ENCODE results near the gene NUP133. TPM values are rescaled to one million over a fixed set of nuclear protein-coding genes. Genes with fewer than 3 reads are reported as not detected.

The NUP133 gene
- total and polyA plus RNA-seq, 2 experiments from 2014 or later, result 29.5 to 65.4 TPM

GRCh38 chr1:229466887-229467286 is 41.3 kb downstream of the NUP133 start:
- Mint-ChIP-seq H3K27ac (no peak overlapping the region), H3K4me1 (no peaks in the 10 kb centered on the region), H3K36me3 (ENCODE audit: low read depth) (peaks cover 68% of the 10 kb centered on the region), H3K4me3 (no peak overlapping the region), H3K27me3 (ENCODE audit: insufficient read depth, low read depth, poor library complexity) (peaks cover 4% of the 10 kb centered on the region), H3K9me3 (no peaks in the 10 kb centered on the region)
- Histone ChIP-seq H2AFZ (no peak overlapping the region), H3F3A (replicated peaks; ENCODE audit: low read depth) (no peaks in the 10 kb centered on the region), H3K4me1 (ENCODE audit: insufficient read depth) (no peaks in the 10 kb centered on the region), H3K4me2 (no peak overlapping the region), H3K36me3 (ENCODE audit: insufficient read depth) (peaks cover 18% of the 10 kb centered on the region; the same call in 1 of the 2 replicates), H3K79me2 (replicated peaks; ENCODE audit: insufficient read depth) (no peaks in the 10 kb centered on the region), H3K4me3 (no peak overlapping the region), H3K9me2 (ENCODE audit: insufficient read depth) (no peaks in the 10 kb centered on the region), H3K27me3 (ENCODE audit: insufficient read depth) (no peaks in the 10 kb centered on the region), H4K20me1 (replicated peaks; ENCODE audit: insufficient read depth) (peaks cover 8% of the 10 kb centered on the region; the same call in 1 of the 2 replicates), H3K27ac (ENCODE audit: low read depth) (no peak overlapping the region)
- no peak for TF ChIP-seq CREB1 (CRISPR knock-in tag; IDR thresholded peaks at IDR 0.05; ENCODE audit: low read depth)
- TF ChIP-seq NANOG (IDR thresholded peaks at IDR 0.05; ENCODE audit: borderline replicate concordance), result no peak
- TF ChIP-seq CTCF (conservative IDR thresholded peaks at IDR 0.05; ENCODE audit: low read depth in 2 of 2), result no peak
- no peak for TF ChIP-seq EZH2 (IDR thresholded peaks at IDR 0.05; ENCODE audit: low read depth, unreplicated experiment)
- TF ChIP-seq EZH2phosphoT487 (IDR thresholded peaks at IDR 0.05; ENCODE audit: unreplicated experiment), result no peak
- DNase-seq (ENCODE audit: low spot score) (no peak), ATAC-seq (no peak)

- no peak overlapping the region for H3K4me2 ChIP-seq
- no peaks in the 10 kb centered on the region for H3K9me2 ChIP-seq (ENCODE audit: insufficient read depth)
- no peak for DNase-seq (ENCODE audit: low spot score)
- no peaks in the 10 kb centered on the region for H4K20me1 ChIP-seq (replicated peaks; ENCODE audit: insufficient read depth)
- H3K79me2 ChIP-seq (replicated peaks; ENCODE audit: insufficient read depth), result no peaks in the 10 kb centered on the region
- no peak overlapping the region for H2AFZ ChIP-seq
- ATAC-seq, result no peak
- Mint-ChIP-seq H3K27me3 (ENCODE audit: insufficient read depth, low read depth, poor library complexity) (peaks cover 2% of the 10 kb centered on the region), H3K27ac (no peak overlapping the region), H3K36me3 (ENCODE audit: low read depth) (peaks cover 68% of the 10 kb centered on the region), H3K4me3 (no peak overlapping the region), H3K4me1 (no peaks in the 10 kb centered on the region), H3K9me3 (no peaks in the 10 kb centered on the region)
- H3K36me3 ChIP-seq (ENCODE audit: insufficient read depth), result peaks cover 30% of the 10 kb centered on the region
- no peaks in the 10 kb centered on the region for H3F3A ChIP-seq (replicated peaks; ENCODE audit: low read depth)
- H3K27ac ChIP-seq (ENCODE audit: low read depth), result no peak overlapping the region
- no peak overlapping the region for H3K4me3 ChIP-seq
- H3K27me3 ChIP-seq (ENCODE audit: insufficient read depth), result no peaks in the 10 kb centered on the region
- no peaks in the 10 kb centered on the region for H3K4me1 ChIP-seq (ENCODE audit: insufficient read depth)
- no peak for TF ChIP-seq REST (IDR thresholded peaks at IDR 0.05; ENCODE audit: unreplicated experiment)
- TF ChIP-seq CTCF (conservative IDR thresholded peaks at IDR 0.05; ENCODE audit: low read depth in 2 of 2), result no peak
- TF ChIP-seq ZNF114 (CRISPR knock-in tag; IDR thresholded peaks at IDR 0.05), result no peak
- no peak for TF ChIP-seq STAT1 (IDR thresholded peaks at IDR 0.05; ENCODE audit: unreplicated experiment)
- no peak for TF ChIP-seq ETS1 (IDR thresholded peaks at IDR 0.05)
These were observed 43.5 kb downstream of the NUP133 start for GRCh38 chr1:229464672-229465071.
